Neuronal stem cell (in vitro differentiated cells): ENCODE data around the gene TINAGL1.

Experiments
- DNase-seq: peaks from one replicate; pipeline ENCODE4 v3.0.0-alpha.2; 2013; ENCODE audit warnings: low spot score
- H2AFZ ChIP-seq: one replicate; pipeline ENCODE4 v1.6.1; 2013; ENCODE audit warnings: mild to moderate bottlenecking, low read length, inconsistent platforms
- H2AK5ac ChIP-seq: 2 replicates; pipeline ENCODE4 v1.6.1; 2013; ENCODE audit warnings: low read depth, mild to moderate bottlenecking, inconsistent platforms, low read length, moderate library complexity, mixed read lengths
- H2BK120ac ChIP-seq: 2 replicates; pipeline ENCODE4 v1.6.1; 2013; ENCODE audit warnings: low read depth, mild to moderate bottlenecking, inconsistent platforms, low read length, moderate library complexity, mixed read lengths
- H2BK12ac ChIP-seq: one replicate; pipeline ENCODE4 v1.6.1; 2013; ENCODE audit warnings: low read length, inconsistent platforms
- H2BK15ac ChIP-seq: 2 replicates; pipeline ENCODE4 v1.6.1; 2013; ENCODE audit warnings: mild to moderate bottlenecking, low read length, inconsistent platforms, mixed read lengths
- H2BK5ac ChIP-seq: one replicate; pipeline ENCODE4 v1.6.1; 2013; ENCODE audit warnings: inconsistent platforms, mild to moderate bottlenecking, low read length, moderate library complexity
- H3K14ac ChIP-seq: one replicate; pipeline ENCODE4 v1.6.1; 2013; ENCODE audit warnings: low read length, inconsistent platforms
- H3K18ac ChIP-seq: 2 replicates; pipeline ENCODE4 v1.6.1; 2013; ENCODE audit warnings: low read length, inconsistent platforms
- H3K23ac ChIP-seq: 2 replicates; pipeline ENCODE4 v1.6.1; 2013; ENCODE audit warnings: low read depth, mild to moderate bottlenecking, mixed read lengths, low read length, inconsistent platforms; ENCODE audit not compliant: poor library complexity
- H3K27ac ChIP-seq: replicated peaks from 3 replicates; pipeline ENCODE4 v1.5.1; 2013; ENCODE audit warnings: low read length, inconsistent platforms
- H3K27me3 ChIP-seq, 3 experiments: 2 replicates each; pipeline ENCODE4 v1.6.1; 2013; ENCODE audit warnings: low read length in 3 of 3, mild to moderate bottlenecking in 2 of 3, inconsistent platforms in 1 of 3, low read depth in 1 of 3, mixed read lengths in 1 of 3, moderate library complexity in 1 of 3; ENCODE audit not compliant: control insufficient read depth in 3 of 3, insufficient read depth in 3 of 3
- H3K36me3 ChIP-seq, 2 donors: replicated peaks in 1 of 2; 2 replicates each; pipeline ENCODE4 v1.6.1; 2013; ENCODE audit warnings: low read length in 2 of 2; ENCODE audit not compliant: control insufficient read depth in 2 of 2, insufficient read depth in 2 of 2
- H3K4ac ChIP-seq: 2 replicates; pipeline ENCODE4 v1.6.1; 2013; ENCODE audit warnings: inconsistent platforms, mild to moderate bottlenecking, low read length, moderate library complexity
- H3K4me1 ChIP-seq, 2 donors: 1 replicate in 1 of 2; 2 replicates in 1 of 2; pipeline ENCODE4 v1.6.1; 2013; ENCODE audit warnings: low read length in 2 of 2, low read depth in 1 of 2; ENCODE audit not compliant: control insufficient read depth in 2 of 2, insufficient read depth in 1 of 2
- H3K4me2 ChIP-seq: one replicate; pipeline ENCODE4 v1.6.1; 2013; ENCODE audit warnings: mild to moderate bottlenecking, low read length, inconsistent platforms; ENCODE audit not compliant: insufficient read depth, poor library complexity, severe bottlenecking
- H3K4me3 ChIP-seq, 2 donors: 2 replicates each; pipeline ENCODE4 v1.5.1; 2013; ENCODE audit warnings: low read length in 2 of 2, mild to moderate bottlenecking in 2 of 2, inconsistent platforms in 1 of 2, moderate library complexity in 1 of 2
- H3K79me1 ChIP-seq: one replicate; pipeline ENCODE4 v1.6.1; 2013; ENCODE audit warnings: low read depth, mild to moderate bottlenecking, inconsistent platforms, low read length, moderate library complexity
- H3K9ac ChIP-seq: one replicate; pipeline ENCODE4 v1.6.1; 2013; ENCODE audit warnings: mild to moderate bottlenecking, low read depth, low read length, inconsistent platforms; ENCODE audit not compliant: poor library complexity
- H3K9me3 ChIP-seq, 2 donors: replicated peaks in 1 of 2; 2 replicates each; pipeline versions ENCODE3 to v1.6.1; 2013; ENCODE audit warnings: low read length in 2 of 2, mild to moderate bottlenecking in 2 of 2, inconsistent platforms in 1 of 2, low read depth in 1 of 2, mixed read lengths in 1 of 2, moderate library complexity in 1 of 2; ENCODE audit not compliant: control insufficient read depth in 2 of 2, insufficient read depth in 1 of 2
- H4K8ac ChIP-seq: one replicate; pipeline ENCODE4 v1.6.1; 2013; ENCODE audit warnings: low read depth, mild to moderate bottlenecking, inconsistent platforms, low read length, moderate library complexity
- H4K91ac ChIP-seq: one replicate; pipeline ENCODE4 v1.6.1; 2013; ENCODE audit warnings: low read length, low read depth, mild to moderate bottlenecking, inconsistent platforms; ENCODE audit not compliant: poor library complexity
- WGBS, 2 donors: extraction: QIAGEN DNeasy Blood & Tissue Kit; methylation state at CpG; one replicate each; pipeline ENCODE4 v1.1.7; 2013; ENCODE audit warnings: missing lambda C conversion rate in 2 of 2, mixed read lengths in 1 of 2; ENCODE audit not compliant: insufficient read length in 2 of 2, insufficient replicate concordance in 1 of 2; ENCODE audit errors: extremely low coverage in 2 of 2; 5-methylcytosine and 5-hydroxymethylcytosine counted together

The TINAGL1 gene

DNA sequence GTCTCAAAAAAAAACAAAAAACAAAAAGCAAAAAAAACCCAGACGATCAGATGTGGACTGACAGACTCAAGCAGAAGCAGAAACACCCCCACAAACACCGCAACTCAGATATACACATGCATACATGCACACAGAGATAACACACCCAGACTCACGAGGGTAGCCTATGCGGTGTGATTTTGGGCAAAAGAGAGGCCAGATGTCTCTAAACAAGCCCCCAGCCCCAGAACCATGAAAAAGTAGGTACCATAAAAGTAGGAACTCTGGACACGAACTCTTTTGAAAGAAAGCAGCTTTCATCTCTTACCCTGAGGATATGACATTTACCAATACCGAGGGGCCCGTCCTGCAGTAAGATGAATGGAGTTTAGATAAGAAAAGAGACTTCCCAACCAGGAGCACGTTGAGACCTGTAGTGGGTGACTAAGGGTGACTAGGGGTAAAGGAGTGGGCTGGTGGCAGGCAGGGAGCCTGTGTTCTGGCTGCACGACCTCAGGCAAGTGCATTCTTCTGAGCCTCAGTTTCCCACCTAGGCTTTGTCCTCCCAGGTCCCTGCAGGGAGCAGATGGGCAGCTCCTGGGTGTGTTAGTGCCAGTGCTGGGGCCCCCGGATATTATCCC, 1.5 kb upstream of the TINAGL1 start:
- Histone ChIP-seq H3K27me3 (peaks cover 0 to 72% (median 16%) of the 10 kb centered on the region in 3 experiments), H2BK12ac (no peak overlapping the region), H3K27ac (no peak overlapping the region), H3K4me2 (no peak overlapping the region), H3K23ac (no peak overlapping the region), H3K4ac (no peak overlapping the region), H3K36me3 (no peaks in the 10 kb centered on the region), H3K9ac (peak overlapping the region; percentile 30), H2BK5ac (no peak overlapping the region), H3K4me3 (no peak overlapping the region), H3K14ac (no peak overlapping the region), H2BK120ac (no peak overlapping the region), H2AK5ac (peak overlapping the region; percentile 81), H4K8ac (no peak overlapping the region), H2AFZ (no peak overlapping the region), H3K79me1 (no peaks in the 10 kb centered on the region), H2BK15ac (no peak overlapping the region), H3K18ac (peak overlapping the region; percentile 21), H3K4me1 (peaks cover 6 to 11% of the 10 kb centered on the region in 2 donors), H4K91ac (no peak overlapping the region), H3K9me3 (no peaks in the 10 kb centered on the region)
- DNase-seq: no peak
- WGBS, 2 donors: no CpG with 5 or more reads among the region's 10 CpGs

DNA sequence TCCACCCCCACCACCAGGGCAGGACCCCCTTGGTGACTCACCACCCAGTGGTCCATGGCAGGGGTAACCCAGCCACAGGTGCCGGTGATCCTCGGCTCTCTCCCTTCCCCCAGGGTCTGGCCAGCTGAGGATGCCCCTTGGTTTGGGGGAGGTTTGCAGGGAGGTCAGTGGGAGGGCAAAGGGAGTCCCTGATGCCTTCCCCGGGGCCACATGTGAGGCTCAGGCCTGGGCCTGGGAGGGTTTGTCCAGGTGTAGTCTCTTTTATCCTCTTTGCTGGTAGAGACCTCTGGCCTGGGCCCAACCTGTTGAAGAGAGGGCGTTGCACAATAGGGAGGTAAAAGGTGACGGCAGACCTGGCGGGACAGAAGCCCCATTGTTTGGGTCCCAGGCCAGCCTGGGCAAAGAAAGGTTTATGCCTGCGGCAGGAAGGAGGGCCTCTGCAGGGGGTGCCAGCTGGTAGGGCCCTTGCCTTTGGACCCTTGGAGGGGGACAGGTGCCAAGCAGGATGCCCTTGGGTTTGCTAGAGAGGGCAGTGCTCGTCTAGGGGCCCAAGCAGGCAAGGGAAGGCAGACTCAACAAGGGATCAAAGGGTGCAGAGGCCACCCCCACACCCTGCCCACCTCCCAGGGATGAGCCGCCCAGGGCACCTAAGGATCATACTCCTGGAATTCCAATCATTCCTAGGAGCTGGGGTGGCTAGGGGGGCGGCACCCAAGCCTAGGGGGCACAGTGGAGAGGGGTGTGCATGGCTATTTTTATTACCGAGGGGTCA, 760 bp upstream of the TINAGL1 start:
- Histone ChIP-seq H2AFZ (no peak overlapping the region), H2AK5ac (peak overlapping the region; percentile 81), H3K23ac (no peak overlapping the region), H3K4me1 (peaks cover 6 to 14% of the 10 kb centered on the region in 2 donors), H3K27ac (no peak overlapping the region), H3K14ac (no peak overlapping the region), H2BK12ac (no peak overlapping the region), H3K36me3 (no peaks in the 10 kb centered on the region), H3K27me3 (peaks cover 0 to 79% (median 16%) of the 10 kb centered on the region in 3 experiments), H3K4me3 (no peak overlapping the region), H3K79me1 (no peaks in the 10 kb centered on the region), H3K4me2 (no peak overlapping the region), H2BK15ac (no peak overlapping the region), H4K8ac (no peak overlapping the region), H2BK120ac (no peak overlapping the region), H4K91ac (no peak overlapping the region), H3K18ac (peak overlapping the region; percentile 11), H3K9me3 (no peaks in the 10 kb centered on the region), H3K9ac (peak overlapping the region; percentile 30), H3K4ac (no peak overlapping the region), H2BK5ac (peak overlapping the region; percentile 30)
- DNase-seq: no peak
- WGBS, 2 donors: no CpG with 5 or more reads among the region's 11 CpGs

- Histone ChIP-seq H3K4me3 (peak overlapping the region in 1 of 2 donors; percentile 24), H4K8ac (no peak overlapping the region), H2AK5ac (peak overlapping the region; percentile 77), H3K9ac (peak overlapping the region; percentile 50), H3K27ac (no peak overlapping the region), H3K23ac (peak overlapping the region; percentile 67), H3K18ac (peak overlapping the region; percentile 88), H2BK5ac (no peak overlapping the region), H3K27me3 (peaks cover 0 to 79% (median 16%) of the 10 kb centered on the region in 3 experiments), H3K79me1 (no peaks in the 10 kb centered on the region), H4K91ac (peak overlapping the region; percentile 9), H3K9me3 (no peaks in the 10 kb centered on the region), H2BK15ac (peak overlapping the region; percentile 15), H3K4me1 (peaks cover 6 to 14% of the 10 kb centered on the region in 2 donors), H2BK120ac (no peak overlapping the region), H3K36me3 (no peaks in the 10 kb centered on the region), H2BK12ac (no peak overlapping the region), H3K4me2 (no peak overlapping the region), H3K14ac (no peak overlapping the region), H3K4ac (no peak overlapping the region), H2AFZ (peak overlapping the region; percentile 29)
- no CpG with 5 or more reads among the region's 27 CpGs for WGBS, 2 donors
- no peak for DNase-seq
These were observed 584 bp downstream of the TINAGL1 start for GRCh38 chr1:31576743-31577455.
